Vagina (tissue), 2 donors: ENCODE data around the gene CHST11. TPM values are rescaled to one million over a fixed set of nuclear protein-coding genes. Genes with fewer than 3 reads are reported as not detected.

Experiments used
- DNase-seq, 2 donors: peaks; one replicate each; pipeline ENCODE4 v3.0.0-alpha.2; 2017; ENCODE audit errors: extremely low spot score in 2 of 2
- H3K27ac ChIP-seq: fragments of 200-600 bp; sonication (generic); one replicate; pipeline ENCODE4 v1.5.1; 2019
- H3K27me3 ChIP-seq: fragments of 200-600 bp; sonication (generic); one replicate; pipeline ENCODE4 v1.5.1; 2019
- H3K36me3 ChIP-seq, 2 donors: fragments of 200-600 bp; sonication (generic); one replicate each; pipeline ENCODE4 v1.5.1; 2017 to 2019
- H3K4me1 ChIP-seq: fragments of 200-600 bp; sonication (generic); one replicate; pipeline ENCODE4 v1.5.1; 2019
- H3K4me3 ChIP-seq, 2 donors: fragments of 200-600 bp; sonication (generic); 1 replicate in 1 of 2; 2 replicates in 1 of 2; pipeline ENCODE4 v1.5.1; 2016 to 2019
- H3K9me3 ChIP-seq: fragments of 200-600 bp; sonication (generic); one replicate; pipeline ENCODE4 v1.5.1; 2019
- POLR2A ChIP-seq, 2 donors: fragments of 450-650 bp; IDR thresholded peaks; one replicate each; pipeline ENCODE4 v1.6.1; 2017; ENCODE audit warnings: antibody characterized with exemption in 2 of 2, mild to moderate bottlenecking in 2 of 2, moderate library complexity in 2 of 2
- POLR2AphosphoS5 ChIP-seq, 2 donors: sonication (generic); formaldehyde crosslinking; IDR thresholded peaks; one replicate each; pipeline ENCODE4 v1.9.0; 2017; ENCODE audit warnings: antibody characterized with exemption in 2 of 2, mild to moderate bottlenecking in 2 of 2, low read depth in 1 of 2; ENCODE audit not compliant: insufficient read depth in 1 of 2
- intact Hi-C: fragments of 100-400 bp; cut with DNase I; formaldehyde crosslinking; loops from one replicate; pipeline ENCODE4 v1.15.1; 2023
- total RNA-seq: library from RNA; depleted of rRNA; stranded (reverse); fragments of >200 nt; gene quantifications from one replicate; pipeline ENCODE4 v1.2.3, GENCODE V29; 2016
- TF ChIP-seq, protein P1 (sequence below), 3 experiments: fragments of 450-650 bp in 2 of 3; fragments of 200-600 bp in 1 of 3; sonication (generic) in 1 of 3; IDR thresholded peaks; one replicate each; pipeline ENCODE4 v1.5.1; 2017 to 2019; ENCODE audit warnings: antibody characterized with exemption in 3 of 3, mild to moderate bottlenecking in 2 of 3, moderate library complexity in 2 of 3

Gene CHST11
- total RNA-seq, 1 donor from 2014 or later = 40.0 TPM

DNA sequence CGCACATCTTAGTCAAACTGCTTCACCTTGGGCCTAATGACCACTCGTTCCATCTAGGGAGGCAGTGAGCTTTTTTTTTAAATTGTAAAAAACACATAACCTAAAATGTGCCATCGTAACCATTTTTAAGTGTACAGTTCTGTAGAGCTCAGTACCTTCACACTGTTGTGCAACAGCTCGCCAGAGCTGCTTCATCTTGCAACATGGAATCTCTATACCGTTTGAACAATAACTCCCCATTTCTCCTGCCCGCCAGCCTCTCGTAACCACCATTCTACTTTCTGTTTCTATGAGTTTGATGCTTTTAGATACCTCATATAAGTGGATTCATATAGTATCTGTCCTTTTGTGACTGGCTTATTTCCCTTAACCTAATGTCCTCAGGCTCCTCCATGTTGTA is 196.2 kb downstream of the CHST11 start:
- DNase-seq = no peak
- Histone ChIP-seq H3K27me3 (no peaks in the 10 kb centered on the region), H3K4me3 (no peak overlapping the region), H3K4me1 (peaks cover 10% of the 10 kb centered on the region), H3K9me3 (no peaks in the 10 kb centered on the region), H3K36me3 (no peaks in the 10 kb centered on the region), H3K27ac (no peak overlapping the region)
- TF ChIP-seq, protein P1, sequence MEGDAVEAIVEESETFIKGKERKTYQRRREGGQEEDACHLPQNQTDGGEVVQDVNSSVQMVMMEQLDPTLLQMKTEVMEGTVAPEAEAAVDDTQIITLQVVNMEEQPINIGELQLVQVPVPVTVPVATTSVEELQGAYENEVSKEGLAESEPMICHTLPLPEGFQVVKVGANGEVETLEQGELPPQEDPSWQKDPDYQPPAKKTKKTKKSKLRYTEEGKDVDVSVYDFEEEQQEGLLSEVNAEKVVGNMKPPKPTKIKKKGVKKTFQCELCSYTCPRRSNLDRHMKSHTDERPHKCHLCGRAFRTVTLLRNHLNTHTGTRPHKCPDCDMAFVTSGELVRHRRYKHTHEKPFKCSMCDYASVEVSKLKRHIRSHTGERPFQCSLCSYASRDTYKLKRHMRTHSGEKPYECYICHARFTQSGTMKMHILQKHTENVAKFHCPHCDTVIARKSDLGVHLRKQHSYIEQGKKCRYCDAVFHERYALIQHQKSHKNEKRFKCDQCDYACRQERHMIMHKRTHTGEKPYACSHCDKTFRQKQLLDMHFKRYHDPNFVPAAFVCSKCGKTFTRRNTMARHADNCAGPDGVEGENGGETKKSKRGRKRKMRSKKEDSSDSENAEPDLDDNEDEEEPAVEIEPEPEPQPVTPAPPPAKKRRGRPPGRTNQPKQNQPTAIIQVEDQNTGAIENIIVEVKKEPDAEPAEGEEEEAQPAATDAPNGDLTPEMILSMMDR (IDR thresholded peaks at IDR 0.05) = no peak
- TF ChIP-seq POLR2AphosphoS5 (IDR thresholded peaks at IDR 0.05; ENCODE audit: insufficient read depth in 1 of 2, low read depth in 1 of 2) (no peak), POLR2A (IDR thresholded peaks at IDR 0.05) (no peak)
- intact Hi-C loops = no loop called here

DNA sequence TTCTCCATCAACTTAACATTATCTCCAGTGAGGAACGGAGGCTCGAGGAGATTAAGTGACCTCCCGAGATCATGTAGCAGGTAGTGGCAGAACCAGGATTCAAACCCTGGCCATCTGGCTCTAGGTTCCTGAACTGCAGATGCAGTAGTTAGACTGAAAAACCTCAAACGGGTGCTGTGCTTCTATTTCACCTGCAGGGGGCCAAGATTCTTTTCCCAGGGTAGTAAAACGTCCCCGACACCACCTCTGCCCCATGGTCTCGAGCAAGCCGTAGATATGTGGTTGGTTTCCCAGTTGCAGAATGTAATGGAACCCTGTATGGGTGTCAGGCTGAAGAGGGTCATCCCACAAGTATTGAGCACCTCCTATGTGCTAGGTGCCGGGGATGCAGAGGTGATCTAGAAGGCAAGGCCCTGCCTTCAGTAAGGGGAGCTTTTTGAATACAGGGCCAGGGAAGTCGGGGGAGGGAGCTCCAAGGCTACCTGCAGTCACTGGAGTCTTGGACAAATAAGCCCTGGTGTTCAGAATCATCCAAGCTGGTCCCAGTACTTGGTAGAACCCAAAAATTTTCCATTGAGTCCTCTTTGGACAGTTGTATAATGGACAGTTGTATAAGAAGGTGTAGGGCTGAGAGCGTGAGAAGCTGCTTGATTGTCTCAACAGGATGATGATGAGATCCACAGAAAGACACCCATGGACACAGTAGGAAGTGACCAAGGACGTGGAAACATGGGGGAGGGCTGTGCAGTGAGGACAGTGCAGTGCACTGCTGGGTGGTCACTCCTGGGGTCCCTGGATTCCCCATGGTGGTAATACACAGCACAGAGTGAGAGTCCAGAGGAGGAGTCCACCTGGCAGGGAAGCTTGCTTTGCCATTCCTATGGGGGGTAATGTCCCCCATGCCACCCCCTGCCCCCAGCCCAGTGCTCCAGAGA is 197.2 kb downstream of the CHST11 start:
- no peak for DNase-seq
- H3K27me3 ChIP-seq = no peaks in the 10 kb centered on the region
- H3K4me1 ChIP-seq = peaks cover 10% of the 10 kb centered on the region
- no peak overlapping the region for H3K27ac ChIP-seq
- no peaks in the 10 kb centered on the region for H3K9me3 ChIP-seq
- no peak overlapping the region for H3K4me3 ChIP-seq
- intact Hi-C loops = no loop called here
- TF ChIP-seq, protein P1 (IDR thresholded peaks at IDR 0.05) = no peak
- TF ChIP-seq POLR2A (IDR thresholded peaks at IDR 0.05) (no peak), POLR2AphosphoS5 (IDR thresholded peaks at IDR 0.05; ENCODE audit: insufficient read depth in 1 of 2, low read depth in 1 of 2) (no peak)
- no peaks in the 10 kb centered on the region for H3K36me3 ChIP-seq

GRCh38 chr12:104654665-104655609 is 198.2 kb downstream of the CHST11 start:
- Histone ChIP-seq H3K36me3 (no peaks in the 10 kb centered on the region), H3K27me3 (no peaks in the 10 kb centered on the region), H3K4me3 (no peak overlapping the region), H3K27ac (no peak overlapping the region), H3K4me1 (peaks cover 5% of the 10 kb centered on the region), H3K9me3 (no peaks in the 10 kb centered on the region)
- intact Hi-C loops = no loop called here
- TF ChIP-seq POLR2AphosphoS5 (IDR thresholded peaks at IDR 0.05; ENCODE audit: insufficient read depth in 1 of 2, low read depth in 1 of 2) (no peak), POLR2A (IDR thresholded peaks at IDR 0.05) (no peak)
- TF ChIP-seq, protein P1 (IDR thresholded peaks at IDR 0.05) = no peak
- no peak for DNase-seq

- Histone ChIP-seq H3K27me3 (no peaks in the 10 kb centered on the region), H3K4me1 (peaks cover 4% of the 10 kb centered on the region), H3K4me3 (no peak overlapping the region), H3K36me3 (no peaks in the 10 kb centered on the region), H3K27ac (no peak overlapping the region), H3K9me3 (no peaks in the 10 kb centered on the region)
- DNase-seq = no peak
- TF ChIP-seq POLR2A (IDR thresholded peaks at IDR 0.05) (no peak), POLR2AphosphoS5 (IDR thresholded peaks at IDR 0.05; ENCODE audit: insufficient read depth in 1 of 2, low read depth in 1 of 2) (no peak)
- TF ChIP-seq, protein P1 (IDR thresholded peaks at IDR 0.05) = no peak
- intact Hi-C loops = no loop called here
Observed at GRCh38 chr12:104656383-104656782, 199.6 kb downstream of the CHST11 start.
